EL (cell line): ENCODE results near the gene DOCK4.
A peak's percentile ranks its signal among the peaks of the same experiment; 100 is the strongest.

Source experiments
- DNase-seq: peaks from one replicate; pipeline ENCODE4 v3.0.0-alpha.2; 2016

Gene DOCK4

DNA sequence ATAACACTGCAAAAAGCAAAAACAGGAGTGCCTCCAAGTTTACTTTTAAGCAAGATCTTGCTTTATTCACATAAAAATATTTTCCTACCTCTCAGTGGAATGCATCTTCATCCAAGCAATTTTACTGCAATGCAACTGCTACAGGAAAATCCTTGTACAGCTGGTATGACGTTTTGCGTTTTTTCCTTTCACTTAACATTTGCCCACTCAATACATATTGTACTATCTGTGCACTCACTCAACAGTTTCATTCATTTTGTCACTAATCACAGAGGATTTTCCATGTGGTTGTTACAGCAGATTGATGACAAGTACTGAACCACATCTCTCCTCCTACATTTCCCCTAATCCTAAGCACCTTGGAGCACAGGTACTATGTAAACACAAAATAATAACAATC, 421.9 kb downstream of the DOCK4 start:
- no peak for DNase-seq

DNA sequence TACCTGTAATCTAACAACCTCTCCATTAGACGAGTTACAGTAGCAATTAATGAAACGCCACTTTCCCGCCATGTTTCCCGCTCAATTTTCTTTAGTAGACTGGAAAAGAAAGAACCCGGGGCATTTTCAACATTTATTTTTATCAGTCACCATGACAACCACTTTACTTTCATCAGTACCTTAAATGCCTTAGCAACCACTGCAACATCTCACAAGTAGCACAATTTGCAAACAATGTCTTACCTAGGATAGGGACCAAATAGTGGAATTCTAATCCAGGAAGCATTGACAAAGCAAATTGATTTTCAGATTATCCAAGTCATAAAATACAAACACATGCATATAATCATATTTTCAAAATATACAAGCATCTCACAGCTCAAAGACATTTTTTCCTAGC, 422.3 kb downstream of the DOCK4 start:
- DNase-seq: no peak

DNA sequence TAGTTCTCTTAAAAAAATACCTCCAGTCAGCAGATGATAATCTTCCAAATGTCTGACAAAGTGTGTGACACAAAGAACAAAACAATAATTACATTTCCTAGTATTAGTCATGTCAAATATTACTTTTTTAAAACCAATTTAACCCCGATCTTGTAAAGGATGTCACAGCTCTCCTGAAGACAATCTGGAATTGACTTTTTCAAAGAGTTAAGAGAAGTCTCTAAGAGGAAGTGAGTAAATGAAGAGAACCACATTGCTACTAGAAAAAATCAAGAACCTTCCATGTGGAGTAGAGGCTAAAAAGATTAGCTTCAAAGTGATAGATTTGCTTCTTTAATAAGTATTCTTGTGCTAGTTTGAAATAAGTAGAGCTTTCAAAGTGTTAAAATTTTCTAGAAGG, 425.7 kb downstream of the DOCK4 start:
- no peak for DNase-seq

DNA sequence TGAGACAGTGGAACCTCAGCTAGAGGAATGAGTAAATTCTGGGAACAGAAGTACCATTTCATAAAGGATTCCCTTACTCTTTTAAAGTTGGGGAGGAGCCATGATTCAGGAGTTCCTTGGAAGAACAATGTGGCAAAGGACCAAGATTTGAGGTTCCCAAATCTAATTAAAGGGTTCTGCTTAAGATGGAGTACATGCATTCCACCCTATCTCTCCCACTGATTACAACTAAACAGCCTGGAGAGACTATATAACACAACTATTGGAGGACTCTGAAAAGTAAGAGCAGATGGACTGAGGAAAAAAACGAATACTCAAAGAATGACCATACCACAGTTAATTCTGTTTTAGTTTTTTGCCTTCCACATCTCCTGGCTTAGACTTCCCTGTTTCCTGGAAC, 431.0 kb downstream of the DOCK4 start:
- DNase-seq: no peak

DNA sequence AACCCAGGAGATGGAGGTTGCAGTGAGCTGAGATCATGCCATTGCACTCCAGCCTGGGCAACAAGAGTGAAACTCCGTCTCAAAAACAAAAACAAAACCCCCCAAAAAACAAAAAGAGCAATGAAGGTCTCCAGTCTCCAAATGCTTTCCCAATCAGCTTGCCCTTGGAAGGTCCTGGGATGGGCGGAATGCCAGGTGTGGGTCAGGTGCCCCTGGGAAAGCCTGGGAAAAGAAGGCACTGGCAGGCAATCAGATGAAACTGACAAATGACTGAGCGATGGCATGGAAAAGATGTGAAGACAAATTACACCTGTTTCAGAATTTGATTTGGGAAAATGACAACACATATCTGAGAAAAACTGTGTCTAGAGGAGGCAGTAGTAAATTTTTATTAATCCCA, 433.5 kb downstream of the DOCK4 start:
- DNase-seq: no peak

DNA sequence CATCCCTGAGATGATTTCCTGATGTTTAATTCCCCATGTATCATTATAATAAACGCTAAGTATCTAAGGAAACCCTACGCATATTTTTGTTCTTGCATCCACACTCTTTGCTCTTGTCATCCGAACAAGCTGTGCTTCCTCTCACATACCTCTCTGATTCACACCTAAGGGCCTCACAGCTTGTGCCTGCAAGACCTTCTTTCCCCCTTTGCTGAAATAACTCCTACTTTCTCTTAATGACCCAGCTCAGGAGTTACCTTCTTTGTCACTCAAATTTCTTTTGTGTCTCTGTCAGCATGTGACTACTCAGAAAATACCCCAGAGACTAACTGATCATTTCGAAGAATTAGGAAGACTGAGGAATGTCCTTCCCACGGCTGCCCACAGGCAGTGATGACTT, 434.6 kb downstream of the DOCK4 start:
- no peak for DNase-seq

DNA sequence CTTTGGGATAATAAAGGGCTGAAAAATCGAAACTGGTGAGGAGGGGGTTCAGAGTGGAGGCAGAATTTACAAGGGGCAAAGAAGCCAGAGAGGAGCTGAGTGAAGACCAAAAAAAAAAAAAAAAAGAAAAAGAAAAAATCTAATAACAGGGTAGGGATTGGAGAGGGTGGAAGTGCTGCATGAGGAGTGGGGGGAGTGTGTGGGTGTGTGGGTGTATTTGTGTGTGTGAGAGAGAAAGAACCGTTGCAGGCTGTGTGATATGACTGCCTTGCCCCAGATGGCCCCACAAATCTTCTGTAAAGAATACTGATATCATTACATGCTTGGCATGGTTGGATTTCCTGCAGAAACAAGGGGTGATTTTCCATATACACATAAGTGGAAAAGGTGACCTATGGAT, 436.1 kb downstream of the DOCK4 start:
- DNase-seq: no peak

DNA sequence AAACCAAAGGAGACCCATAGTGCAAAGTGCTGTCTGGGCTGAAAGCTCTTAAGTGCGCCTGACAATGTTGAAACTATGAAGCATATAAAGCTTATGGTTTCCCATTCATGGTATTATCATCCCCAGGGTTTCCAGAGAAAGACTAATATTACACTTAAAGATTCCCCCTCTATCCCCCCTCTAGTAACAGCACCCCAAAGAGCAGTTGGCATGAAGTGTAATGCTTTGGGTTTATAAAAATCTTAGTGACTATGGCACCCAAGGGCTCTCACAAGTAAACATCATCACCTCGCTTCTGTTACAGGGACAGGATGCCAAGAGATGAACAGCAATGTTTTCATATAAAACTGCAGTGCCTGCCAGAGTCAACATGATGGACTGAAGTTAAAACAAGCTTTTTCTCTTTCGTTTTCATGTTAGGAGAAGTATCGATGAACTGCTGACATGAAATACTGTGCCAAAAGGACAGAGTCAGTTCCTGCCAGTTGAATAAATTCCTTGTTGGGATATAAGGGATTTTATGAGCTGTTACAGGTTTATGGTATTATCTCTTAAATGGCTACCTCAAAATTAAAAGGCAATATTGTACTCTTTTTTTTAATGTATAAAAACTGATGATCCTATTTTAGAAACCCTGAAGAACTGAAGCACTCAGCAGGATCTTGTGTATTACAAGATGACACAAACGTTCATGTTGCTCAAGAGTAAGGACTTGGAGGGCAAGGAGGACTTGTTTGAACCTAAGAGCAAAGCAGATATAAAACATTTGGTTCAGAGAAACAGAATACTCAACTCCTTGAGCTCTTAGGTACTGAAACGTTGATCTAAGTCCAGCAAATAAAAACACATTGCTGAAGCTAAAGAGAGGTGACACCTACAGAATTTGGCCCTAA, 440.2 kb downstream of the DOCK4 start:
- DNase-seq: no peak

DNA sequence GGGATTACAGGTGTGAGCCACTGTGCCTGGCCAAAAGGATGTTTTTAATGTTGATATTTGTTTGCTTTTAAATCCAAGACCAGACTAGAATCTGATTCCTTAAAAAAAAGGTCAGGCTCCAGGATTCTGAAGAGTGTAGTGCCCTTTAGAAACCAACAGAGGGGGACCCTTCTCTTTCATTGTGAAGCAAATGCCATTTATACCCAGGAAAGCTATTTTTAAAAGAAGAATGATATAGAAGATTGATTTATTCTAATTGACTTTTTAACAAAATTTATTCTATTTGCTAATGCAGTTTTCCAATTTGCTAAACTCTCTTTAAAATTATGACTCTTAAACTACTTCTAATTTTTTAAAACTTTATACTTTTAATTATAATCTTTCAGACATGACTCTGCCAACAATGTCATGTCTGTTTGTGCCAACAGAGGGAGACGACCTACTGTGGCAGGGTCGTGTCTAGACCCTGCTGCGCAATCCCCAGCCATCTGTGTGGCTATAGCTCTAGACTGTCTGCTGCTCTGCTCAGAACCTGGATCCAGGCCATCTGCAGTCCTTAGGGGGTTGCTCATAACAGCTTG, 442.9 kb downstream of the DOCK4 start:
- DNase-seq: peak; percentile 50

DNA sequence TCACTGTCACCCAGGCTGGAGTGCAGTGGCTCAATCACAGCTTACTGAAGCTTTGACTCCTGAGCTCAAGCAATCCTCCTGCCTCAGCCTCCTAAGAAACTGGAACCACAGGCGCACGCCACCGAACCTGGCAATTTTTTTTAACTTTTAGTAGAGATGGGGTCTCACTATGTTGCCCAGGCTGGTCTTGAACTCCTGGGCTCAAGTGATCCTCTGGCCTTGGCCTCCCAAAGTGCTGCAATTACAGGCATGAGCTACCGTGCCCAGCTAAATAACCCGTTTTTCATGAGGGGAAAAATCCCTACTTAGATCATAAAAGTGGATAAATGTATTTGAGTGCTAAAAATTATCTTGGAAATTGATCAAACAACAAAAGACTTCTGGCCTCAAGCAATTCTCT, 443.4 kb downstream of the DOCK4 start:
- DNase-seq: no peak

DNA sequence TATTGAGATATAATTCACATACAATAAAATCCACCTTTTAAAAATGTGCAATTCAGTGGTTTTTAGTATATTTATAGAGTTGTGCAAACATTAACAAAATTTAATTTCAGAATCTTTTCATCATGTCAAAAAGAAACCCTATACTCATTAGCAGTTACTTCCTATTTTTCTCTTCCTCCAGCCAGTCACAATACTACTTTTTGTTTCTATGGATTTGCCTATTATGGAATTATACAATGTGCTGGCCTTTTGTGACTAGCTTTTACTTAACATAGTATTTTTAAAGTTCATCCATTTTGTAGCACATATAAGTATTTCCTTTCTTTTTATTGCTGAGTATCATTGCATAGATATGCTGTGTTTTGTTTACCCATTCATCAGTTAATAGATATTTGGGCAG, 444.0 kb downstream of the DOCK4 start:
- DNase-seq: no peak

DNA sequence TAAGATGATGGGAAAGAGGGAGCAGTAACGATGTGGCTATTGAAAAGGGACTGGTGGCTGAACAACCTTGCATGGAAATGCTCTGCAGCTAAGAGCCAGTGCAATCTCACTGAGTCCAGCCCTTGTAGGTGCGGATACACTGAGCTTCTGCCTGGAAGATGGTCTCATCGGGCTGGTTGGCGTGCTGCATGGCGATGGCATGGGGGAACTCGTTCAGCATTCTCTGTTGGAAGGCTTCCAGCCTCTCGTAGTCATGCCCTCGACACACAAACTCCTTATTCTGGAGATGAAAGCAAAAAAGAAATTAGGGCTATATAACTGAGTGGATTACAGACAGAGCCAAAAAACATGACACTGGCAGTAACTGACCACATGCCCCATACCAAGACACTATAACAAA, 446.2 kb downstream of the DOCK4 start:
- DNase-seq: no peak

DNA sequence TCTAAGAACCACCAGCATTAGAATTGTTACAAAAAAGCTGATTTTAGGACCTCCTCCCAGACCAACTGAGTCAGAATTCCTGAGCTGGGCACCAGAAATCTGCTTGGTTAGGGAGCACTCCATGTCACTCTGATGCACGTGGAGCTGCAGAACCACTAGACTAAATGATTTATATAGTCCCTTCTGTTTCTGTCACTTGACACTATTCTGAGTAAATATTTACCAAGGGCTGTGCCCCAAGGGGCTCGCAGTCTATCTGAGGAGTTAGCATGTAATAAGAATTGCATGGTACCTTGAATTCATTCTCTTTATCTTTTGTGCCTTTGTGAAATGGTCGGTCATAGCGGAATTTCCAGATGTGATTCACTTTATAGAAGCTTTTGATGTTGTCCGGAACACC, 447.9 kb downstream of the DOCK4 start:
- no peak for DNase-seq

DNA sequence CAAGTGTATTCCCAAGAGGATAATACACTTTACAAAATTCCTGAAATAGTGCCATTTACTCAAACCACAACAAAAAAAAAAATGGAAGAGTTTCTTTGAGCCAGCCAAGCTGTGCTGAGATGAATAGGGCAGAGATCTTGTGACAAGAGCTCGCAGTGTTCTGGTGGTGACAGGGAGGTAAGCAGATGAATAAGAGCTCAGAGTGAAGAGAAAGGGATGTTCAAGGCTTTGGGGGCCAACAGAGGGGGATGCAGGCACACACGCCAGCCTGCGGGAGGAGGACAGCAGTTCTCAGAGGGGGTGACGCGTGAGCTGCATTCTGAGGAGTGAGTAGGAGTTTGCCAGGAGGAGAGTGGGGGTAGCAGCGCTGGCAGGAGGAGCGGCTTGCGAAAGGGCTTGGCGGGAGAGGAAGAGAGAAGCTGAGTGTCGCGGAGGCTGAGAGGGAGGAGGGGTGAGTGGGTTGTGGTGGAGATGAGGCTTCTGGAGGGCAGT, 449.5 kb downstream of the DOCK4 start:
- DNase-seq: peak; percentile 38

DNA sequence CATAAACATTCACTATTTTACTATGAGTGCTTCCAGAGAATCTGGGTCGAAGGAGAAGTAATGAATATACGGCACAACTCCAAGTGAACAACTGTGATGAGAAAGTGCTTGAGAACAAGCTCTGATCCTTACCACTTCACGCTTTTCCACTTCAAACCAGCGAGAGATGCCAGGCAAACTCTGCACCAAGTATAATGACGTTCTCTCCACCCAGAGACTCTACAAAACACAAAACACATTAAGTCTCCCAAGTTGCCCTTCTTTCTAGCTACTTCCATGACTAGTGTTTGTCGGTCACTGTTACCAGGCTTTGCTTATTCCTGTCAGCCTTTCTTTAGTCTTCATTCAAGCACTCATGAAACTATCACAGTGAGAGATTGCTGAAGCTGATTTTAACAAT, 450.8 kb downstream of the DOCK4 start:
- no peak for DNase-seq

DNA sequence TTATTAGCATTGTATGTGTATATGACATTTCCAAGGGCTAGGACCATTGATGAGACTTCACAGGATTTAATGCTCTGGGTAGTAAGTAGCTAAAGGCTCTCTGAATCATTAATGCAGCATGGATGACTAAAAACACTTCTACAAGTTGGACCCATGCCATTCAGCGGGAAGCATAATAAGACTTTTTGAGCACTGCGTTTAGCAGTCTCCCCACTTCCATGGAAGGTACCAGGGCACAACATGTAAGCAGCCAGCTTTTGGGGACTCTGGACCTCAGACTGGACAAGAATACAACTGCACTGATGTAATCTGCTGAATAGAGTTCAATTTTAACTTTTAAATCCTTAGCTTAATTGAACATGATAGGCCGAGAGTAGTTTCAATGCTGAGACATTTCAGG, 452.2 kb downstream of the DOCK4 start:
- DNase-seq: peak; percentile 16

DNA sequence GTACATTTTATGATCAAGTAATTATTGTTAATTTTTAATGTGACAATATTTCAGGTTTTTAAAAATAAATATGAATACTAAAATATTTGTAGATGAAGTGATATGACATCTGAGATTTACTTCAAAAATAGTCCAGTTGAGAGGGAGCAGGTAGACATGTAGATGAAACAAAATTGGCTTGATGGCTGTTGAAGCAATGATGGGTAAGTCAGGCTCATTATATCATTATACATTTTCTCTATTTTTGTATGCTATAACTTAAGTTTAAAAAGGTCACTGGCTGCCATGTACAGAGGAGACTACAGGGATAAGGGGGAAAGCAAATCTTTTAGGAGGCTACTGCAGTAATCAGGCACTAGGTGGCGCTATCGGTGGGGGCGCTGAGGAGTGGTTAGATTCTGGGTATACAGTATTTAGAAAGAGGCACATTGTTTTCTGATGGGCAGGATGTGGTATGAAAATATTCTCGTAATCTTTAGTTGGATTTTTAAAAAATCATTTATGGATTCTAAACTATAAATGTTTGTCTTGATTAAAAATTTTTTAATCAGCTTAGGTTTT, 454.1 kb downstream of the DOCK4 start:
- peak; percentile 63 for DNase-seq

DNA sequence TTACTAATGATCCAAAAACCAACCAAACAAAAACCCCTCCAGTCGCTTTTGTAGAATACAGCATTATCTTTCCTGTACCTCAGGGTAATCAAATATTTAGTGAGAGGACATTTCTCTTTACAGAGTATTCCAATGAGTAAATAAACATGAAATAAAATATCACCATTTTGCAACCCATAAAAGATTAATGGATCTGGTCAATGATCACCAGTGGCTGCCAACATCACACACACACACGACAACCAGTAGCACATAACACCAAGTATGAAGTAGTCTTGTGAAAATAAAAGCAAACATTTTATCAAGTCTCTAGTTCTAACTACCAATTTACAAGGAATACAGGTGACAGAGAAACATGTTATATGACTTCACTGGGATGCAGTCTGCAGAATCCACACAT, 455.3 kb downstream of the DOCK4 start:
- DNase-seq: no peak

DNA sequence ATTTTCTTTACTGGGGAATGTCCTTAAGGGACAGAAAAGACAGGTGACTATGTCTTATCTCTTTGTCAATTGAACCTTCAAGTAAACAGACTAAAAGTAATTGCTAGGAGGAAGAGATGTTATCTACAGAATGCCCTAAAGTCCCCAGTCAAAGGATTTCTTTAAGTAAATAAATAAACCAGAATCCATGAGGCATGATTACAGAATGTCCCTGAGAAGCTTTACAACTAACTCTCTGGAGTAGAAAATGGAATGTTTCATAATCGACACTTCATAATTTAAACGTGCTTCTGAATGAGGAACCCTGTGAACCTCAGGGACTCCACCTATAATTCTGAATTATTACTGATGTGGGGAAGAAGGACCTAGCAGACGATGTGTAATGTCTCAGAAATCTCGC, 456.0 kb downstream of the DOCK4 start:
- peak; percentile 8 for DNase-seq

DNA sequence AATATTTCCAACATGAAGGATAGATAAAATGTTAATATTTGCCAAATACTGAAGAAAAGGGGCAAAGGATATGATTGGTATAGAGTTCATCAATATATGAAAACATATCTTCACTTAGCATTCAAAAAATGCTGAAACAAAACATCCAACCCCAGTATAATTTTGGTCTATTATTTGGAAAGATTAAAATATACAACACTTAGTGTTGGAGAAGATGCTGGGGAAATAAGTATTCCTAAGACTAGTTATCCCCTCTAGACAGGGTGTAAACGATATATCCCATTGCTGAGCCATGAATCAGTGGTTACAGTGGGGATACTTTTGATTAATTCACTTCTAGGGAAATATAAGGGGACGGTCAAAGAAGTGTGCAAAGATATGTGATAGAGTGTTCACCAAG, 456.6 kb downstream of the DOCK4 start:
- no peak for DNase-seq

DNA sequence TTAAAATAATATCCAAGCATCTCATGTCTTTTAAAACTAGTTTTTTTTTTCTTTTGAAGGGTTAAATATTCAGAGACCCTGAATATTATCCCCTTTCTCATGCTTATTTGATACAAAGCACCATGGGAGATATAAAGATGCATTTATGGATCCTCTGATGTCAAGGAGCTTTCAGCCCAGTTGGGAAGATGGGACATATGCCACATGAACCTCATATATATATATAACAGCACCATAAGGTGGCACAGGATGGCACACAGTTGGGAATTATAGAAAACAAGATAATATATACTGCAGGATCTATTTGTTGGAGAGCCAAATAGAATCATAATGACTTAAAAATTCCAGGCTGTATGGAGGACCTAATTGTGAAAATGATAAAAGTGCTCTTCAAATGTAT, 458.5 kb downstream of the DOCK4 start:
- DNase-seq: no peak

DNA sequence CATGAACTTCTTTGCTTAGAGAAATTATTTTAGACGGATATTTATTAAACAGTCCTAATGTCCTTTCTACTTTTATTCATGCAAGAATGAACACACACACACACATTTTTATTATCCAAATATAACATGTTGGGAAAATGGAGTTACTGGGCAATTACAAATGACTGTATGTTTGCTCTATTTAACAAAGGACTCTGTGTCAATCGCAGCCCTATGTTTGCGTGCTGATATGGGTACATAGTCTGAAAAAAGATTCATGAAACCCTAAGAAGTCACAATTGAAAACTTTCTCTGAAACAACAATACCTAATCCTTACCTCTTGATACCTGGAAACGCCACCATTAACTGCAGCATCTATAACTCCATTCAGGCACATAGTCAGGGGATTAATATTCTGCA, 459.2 kb downstream of the DOCK4 start:
- no peak for DNase-seq

DNA sequence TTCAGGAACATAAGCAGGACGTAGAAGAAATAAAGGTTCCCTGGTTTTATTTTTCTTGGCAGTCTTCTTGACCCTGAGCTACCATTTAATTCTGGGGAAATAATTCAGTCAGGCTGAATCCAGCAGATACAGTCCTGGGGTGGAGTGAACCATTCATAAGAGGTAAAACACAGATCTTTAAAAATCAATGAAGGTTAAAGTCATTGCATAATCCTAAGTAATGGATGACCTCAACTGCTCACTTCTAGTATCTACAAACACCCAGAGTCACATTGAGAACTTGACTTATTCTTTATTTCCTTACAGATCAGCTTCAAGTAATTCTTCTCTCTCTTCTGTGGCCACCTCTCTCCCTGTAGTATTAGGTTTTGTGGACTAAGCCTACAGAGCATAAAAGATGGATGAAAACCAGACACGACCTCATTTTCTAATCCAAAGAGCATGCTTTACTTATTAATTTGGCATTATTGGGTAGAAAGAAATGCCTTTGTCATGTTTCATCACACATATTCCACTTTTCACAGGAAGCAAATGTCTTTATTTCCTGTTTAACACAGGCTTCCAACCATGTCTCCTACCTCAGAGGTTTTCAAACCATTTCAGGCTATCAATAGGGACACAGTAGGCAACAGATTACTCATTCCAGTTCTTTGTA, 461.6 kb downstream of the DOCK4 start:
- DNase-seq: peak; percentile 52
